Regular cardiac myocyte (primary cell): Measurements from ENCODE around the gene LUZP2. TPM values are rescaled to one million over a fixed set of nuclear protein-coding genes. Genes with fewer than 3 reads are reported as not detected.

ENCODE experiments used
- total RNA-seq: library from RNA; depleted of rRNA; stranded (reverse); fragments of >200 nt; gene quantifications from 2 replicates; pipeline ENCODE4 v1.2.3, GENCODE V29; 2014

LUZP2 gene
- 0.19 and 1.4 TPM in 2 replicates for total RNA-seq

GRCh38 chr11:24496736-24497725 is at the start of gene LUZP2:
Gene LUZP2 (plus strand): TSS chr11:24497053.

